K562 (cell line): Measurements from ENCODE around the gene FAM107B. TPM values are rescaled to one million over a fixed set of nuclear protein-coding genes. Genes with fewer than 3 reads are reported as not detected.

Experiments
- TBL1XR1 ChIP-seq, 2 experiments: IDR thresholded peaks; 2 replicates each; pipeline ENCODE4 v1.6.1; 2012; ENCODE audit warnings: improper control_type of control experiment in 2 of 2, low read length in 2 of 2, mild to moderate bottlenecking in 1 of 2
- polyA plus RNA-seq, 8 experiments: library from polyadenylated mRNA; depleted of rRNA in 4 of 8; stranded (reverse) in 5 of 8; unstranded in 3 of 8; fragments of >200 nt; fragmentation: Nextera tagmentation in 2 of 8; fragmentation: Illumina TruSeq in 1 of 8; extraction: Ambion mirVana in 2 of 8; extraction: Trizol in 1 of 8; gene quantifications; 2 replicates each; pipeline versions ENCODE4 v1.2.1 to v1.2.3, GENCODE V29; 2011 to 2014; ENCODE audit warnings: inconsistent platforms in 1 of 8, missing spikeins in 1 of 8
- total RNA-seq, 7 experiments: library from RNA; depleted of rRNA in 6 of 7; stranded (reverse); fragments of >200 nt in 6 of 7; fragmentation: Illumina TruSeq in 2 of 7; extraction: Trizol in 2 of 7; gene quantifications; 2 replicates each; pipeline versions ENCODE4 v1.2.1 to v1.2.3, GENCODE V29; 2011 to 2021; ENCODE audit warnings: low replicate concordance in 1 of 7
- TF ChIP-seq, protein P1 (sequence below), 2 experiments: fragments of 450-650 bp; IDR thresholded peaks; 2 replicates each; pipeline ENCODE4 v1.6.1; 2016; ENCODE audit warnings: mild to moderate bottlenecking in 2 of 2, borderline replicate concordance in 1 of 2, low read depth in 1 of 2, moderate library complexity in 1 of 2

The FAM107B gene
- total and polyA plus RNA-seq, 9 of the 15 experiments (the other 6 are each of a cell fraction or from before 2014, with no cell fraction given) = 0.40 to 2.8 (median 1.4) TPM

DNA sequence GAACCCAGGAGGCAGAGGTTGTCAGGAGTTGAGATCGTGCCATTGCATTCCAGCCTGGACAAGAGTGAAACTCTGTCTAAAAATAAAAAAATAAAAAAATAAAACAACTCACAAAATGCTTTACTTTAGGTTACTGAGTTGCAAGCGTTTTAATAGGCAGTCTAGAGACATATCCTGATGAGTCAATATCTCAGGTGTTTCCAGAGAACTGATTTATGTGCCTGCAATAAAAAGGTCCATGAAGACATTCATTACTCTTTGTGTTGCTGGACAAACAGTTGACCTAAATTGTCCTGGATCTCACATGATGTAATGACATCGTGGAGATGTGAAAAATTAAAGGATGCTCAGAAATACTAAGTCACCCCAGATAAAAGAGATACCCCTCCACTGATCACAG lies 31.6 kb upstream of the FAM107B start (continued):
- TF ChIP-seq, protein P1, sequence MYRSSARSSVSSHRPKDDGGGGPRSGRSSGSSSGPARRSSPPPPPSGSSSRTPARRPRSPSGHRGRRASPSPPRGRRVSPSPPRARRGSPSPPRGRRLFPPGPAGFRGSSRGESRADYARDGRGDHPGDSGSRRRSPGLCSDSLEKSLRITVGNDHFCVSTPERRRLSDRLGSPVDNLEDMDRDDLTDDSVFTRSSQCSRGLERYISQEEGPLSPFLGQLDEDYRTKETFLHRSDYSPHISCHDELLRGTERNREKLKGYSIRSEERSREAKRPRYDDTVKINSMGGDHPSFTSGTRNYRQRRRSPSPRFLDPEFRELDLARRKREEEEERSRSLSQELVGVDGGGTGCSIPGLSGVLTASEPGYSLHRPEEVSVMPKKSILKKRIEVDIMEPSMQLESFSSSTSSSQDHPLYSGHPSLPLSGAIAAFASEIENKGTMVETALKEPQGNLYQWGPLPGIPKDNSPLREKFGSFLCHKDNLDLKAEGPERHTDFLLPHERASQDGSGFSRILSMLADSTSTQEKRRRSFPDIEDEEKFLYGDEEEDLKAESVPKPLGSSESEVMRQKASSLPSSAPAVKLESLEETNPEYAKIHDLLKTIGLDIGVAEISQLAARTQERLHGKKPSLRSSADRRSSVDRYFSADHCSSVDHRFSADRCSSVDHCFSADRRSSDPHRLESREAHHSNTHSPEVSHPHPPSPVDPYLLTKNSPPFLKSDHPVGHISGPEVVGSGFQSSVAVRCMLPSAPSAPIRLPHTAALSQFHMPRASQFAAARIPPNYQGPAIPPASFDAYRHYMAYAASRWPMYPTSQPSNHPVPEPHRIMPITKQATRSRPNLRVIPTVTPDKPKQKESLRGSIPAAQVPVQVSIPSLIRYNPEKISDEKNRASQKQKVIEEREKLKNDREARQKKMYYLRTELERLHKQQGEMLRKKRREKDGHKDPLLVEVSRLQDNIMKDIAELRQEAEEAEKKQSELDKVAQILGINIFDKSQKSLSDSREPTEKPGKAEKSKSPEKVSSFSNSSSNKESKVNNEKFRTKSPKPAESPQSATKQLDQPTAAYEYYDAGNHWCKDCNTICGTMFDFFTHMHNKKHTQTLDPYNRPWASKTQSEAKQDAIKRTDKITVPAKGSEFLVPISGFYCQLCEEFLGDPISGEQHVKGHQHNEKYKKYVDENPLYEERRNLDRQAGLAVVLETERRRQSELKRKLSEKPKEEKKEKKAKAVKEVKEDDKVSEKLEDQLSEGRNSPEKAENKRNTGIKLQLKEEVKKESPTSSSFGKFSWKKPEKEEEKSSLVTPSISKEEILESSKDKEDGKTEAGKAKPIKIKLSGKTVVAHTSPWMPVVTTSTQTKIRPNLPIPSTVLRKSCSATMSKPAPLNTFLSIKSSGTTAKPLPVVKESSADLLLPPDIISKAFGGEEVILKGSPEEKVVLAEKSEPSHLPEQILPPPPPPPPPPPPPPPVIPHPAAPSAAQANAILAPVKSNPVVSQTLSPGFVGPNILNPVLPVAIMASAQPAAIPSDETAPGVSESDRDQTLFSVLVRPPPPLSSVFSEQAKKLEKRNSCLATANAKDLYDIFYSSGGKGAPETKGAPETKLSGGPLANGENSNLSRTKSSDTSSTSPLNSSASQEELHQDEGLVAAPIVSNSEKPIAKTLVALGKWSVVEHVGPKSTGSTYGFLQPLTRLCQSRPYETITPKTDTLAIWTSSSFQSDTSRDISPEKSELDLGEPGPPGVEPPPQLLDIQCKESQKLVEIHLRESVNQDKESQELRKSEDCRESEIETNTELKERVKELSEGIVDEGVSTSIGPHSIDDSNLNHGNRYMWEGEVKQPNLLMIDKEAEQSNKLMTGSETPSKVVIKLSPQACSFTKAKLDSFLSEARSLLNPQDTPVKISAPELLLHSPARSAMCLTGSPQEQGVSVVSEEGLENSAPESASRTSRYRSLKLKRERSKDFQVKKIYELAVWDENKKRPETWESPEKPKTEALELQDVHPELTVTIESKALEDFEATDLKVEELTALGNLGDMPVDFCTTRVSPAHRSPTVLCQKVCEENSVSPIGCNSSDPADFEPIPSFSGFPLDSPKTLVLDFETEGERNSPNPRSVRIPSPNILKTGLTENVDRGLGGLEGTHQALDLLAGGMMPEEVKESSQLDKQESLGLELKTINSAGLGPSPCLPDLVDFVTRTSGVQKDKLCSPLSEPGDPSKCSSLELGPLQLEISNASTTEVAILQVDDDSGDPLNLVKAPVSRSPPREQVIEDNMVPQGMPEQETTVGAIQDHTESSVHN (IDR thresholded peaks at IDR 0.05; ENCODE audit: borderline replicate concordance in 1 of 2, low read depth in 1 of 2) = no peak
- TF ChIP-seq TBL1XR1 (IDR thresholded peaks at IDR 0.05; ENCODE audit: low read length in 2 of 2) = no peak
